ENCODE data around the gene SORBS1. TPM values are rescaled to one million over a fixed set of nuclear protein-coding genes. Genes with fewer than 3 reads are reported as not detected.

The SORBS1 gene
- total and polyA plus RNA-seq, 2 donors (not counting 3 experiments of a cell fraction or from before 2014, with no cell fraction given), result 2.0 to 7.9 TPM

- POLR2A ChIA-PET, result no interaction called here
- FAIRE-seq, result no peak
Measured at GRCh38 chr10:95573964-95574604, 12.9 kb upstream of the SORBS1 start.

More at GRCh38 chr10:95573964-95574604, 12.9 kb upstream of the SORBS1 start:
- CTCF ChIA-PET, result interaction anchor here (1.0 to 2.7 kb wide), 4 partner anchors 9 to 129 kb away, joined by 3 to 9 read pairs (median 4); no protein-coding TSS in a partner anchor
- intact Hi-C loops (cut with micrococcal nuclease) (no loop called here), dilution Hi-C loops (cut with MboI; ENCODE audit: extremely low pct_ligation_motif_present, low sequenced_read_pairs) (no loop called here)
- Histone ChIP-seq H3K9me1 (replicated peaks; ENCODE audit: control insufficient read depth, extremely low read depth, insufficient read depth, low read length) (no peaks in the 10 kb centered on the region), H3K4me2 (ENCODE audit: insufficient read depth, low read length) (no peak overlapping the region), H3K27ac (ENCODE audit: insufficient read depth, low read depth, low read length) (no peak overlapping the region), H3K9me3 (replicated peaks; ENCODE audit: control insufficient read depth, insufficient read depth, low read length) (no peaks in the 10 kb centered on the region), H3K36me3 (ENCODE audit: control insufficient read depth in 2 of 2, extremely low read depth in 1 of 2, insufficient read depth in 2 of 2, low read length in 2 of 2) (no peaks in the 10 kb centered on the region), H3K27me3 (ENCODE audit: control insufficient read depth in 2 of 2, insufficient read depth in 2 of 2, low read length in 2 of 2) (peaks cover 7 to 15% of the 10 kb centered on the region in 2 experiments), H4K20me1 (replicated peaks; ENCODE audit: control insufficient read depth, extremely low read depth, insufficient read depth, low read length) (no peaks in the 10 kb centered on the region), H3K9ac (replicated peaks; ENCODE audit: extremely low read depth, insufficient read depth, low read length) (no peak overlapping the region), H3K4me1 (ENCODE audit: control insufficient read depth, extremely low read depth, insufficient read depth, low read length) (no peaks in the 10 kb centered on the region), H3K4me3 (replicated peaks in 1 of 3; ENCODE audit: insufficient read depth in 1 of 3, low read depth in 1 of 3, low read length in 3 of 3) (no peak overlapping the region), H3K79me2 (ENCODE audit: control insufficient read depth, insufficient read depth, low read length) (no peaks in the 10 kb centered on the region), H2AFZ (ENCODE audit: low read depth, low read length) (no peak overlapping the region)
- no TSS peak for BruUV-seq (replicated peaks)
- TF ChIP-seq CTCF (IDR thresholded peaks at IDR 0.05; ENCODE audit: extremely low read depth in 1 of 2, insufficient read depth in 1 of 2, low read depth in 1 of 2, low read length in 2 of 2), result no peak
- no peak for TF ChIP-seq GATA2 (IDR thresholded peaks at IDR 0.05; ENCODE audit: insufficient read depth, insufficient read length, low read depth, low read length)
- no peak for TF ChIP-seq MAX (IDR thresholded peaks at IDR 0.05; ENCODE audit: insufficient read depth, insufficient read length)
- TF ChIP-seq EZH2 (IDR thresholded peaks at IDR 0.05; ENCODE audit: borderline replicate concordance, low read depth, low read length, severe bottlenecking), result no peak
- no peak for TF ChIP-seq MYC (IDR thresholded peaks at IDR 0.05; ENCODE audit: low read depth, low read length)
- no peak for TF ChIP-seq JUN (IDR thresholded peaks at IDR 0.05; ENCODE audit: borderline replicate concordance, insufficient read depth, insufficient read length, low read depth)
- TF ChIP-seq POLR2A (IDR thresholded peaks at IDR 0.05; ENCODE audit: low read depth, low read length), result no peak
- no peak for DNase-seq (ENCODE audit: low read depth, low spot score)

Data from endothelial cell of umbilical vein (primary cell).